NT2/D1 (cell line): Measurements from ENCODE around the gene CNKSR3.

Experiments used
- DNase-seq: peaks from one replicate; pipeline ENCODE4 v3.0.0-alpha.2; 2011; ENCODE audit warnings: low read depth, low spot score
- H3K27me3 ChIP-seq: 2 replicates; pipeline ENCODE4 v1.6.0; 2011; ENCODE audit warnings: mild to moderate bottlenecking; ENCODE audit not compliant: insufficient read length, insufficient read depth
- H3K36me3 ChIP-seq: 2 replicates; pipeline ENCODE4 v1.6.1; 2011; ENCODE audit warnings: mild to moderate bottlenecking, low read length, mixed read lengths; ENCODE audit not compliant: insufficient read depth, insufficient read length
- H3K4me1 ChIP-seq: 2 replicates; pipeline ENCODE4 v1.5.1; 2011; ENCODE audit not compliant: insufficient read depth, insufficient read length
- H3K4me3 ChIP-seq: 2 replicates; pipeline ENCODE4 v1.5.1; 2011; ENCODE audit warnings: low read depth; ENCODE audit not compliant: insufficient read length
- H3K9ac ChIP-seq: 2 replicates; pipeline ENCODE4 v1.6.0; 2011; ENCODE audit warnings: low read depth; ENCODE audit not compliant: insufficient read length
- H3K9me3 ChIP-seq: 2 replicates; pipeline ENCODE4 v1.5.1; 2011; ENCODE audit warnings: mild to moderate bottlenecking, low read length; ENCODE audit not compliant: insufficient read depth
- SUZ12 ChIP-seq: IDR thresholded peaks from 2 replicates; pipeline ENCODE4 v1.6.1; 2011; ENCODE audit not compliant: insufficient read length, insufficient read depth; ENCODE audit errors: extremely low read depth
- YY1 ChIP-seq: IDR thresholded peaks from 2 replicates; pipeline ENCODE4 v1.6.1; 2011; ENCODE audit not compliant: insufficient read length, insufficient read depth
- ZNF274 ChIP-seq: IDR thresholded peaks from 2 replicates; pipeline ENCODE4 v1.6.1; 2011; ENCODE audit warnings: mild to moderate bottlenecking, low read depth, low read length

CNKSR3 gene

GRCh38 chr6:154468760-154469159 is 41.7 kb downstream of the CNKSR3 start:
- H3K4me1 ChIP-seq, result no peaks in the 10 kb centered on the region
- no peaks in the 10 kb centered on the region for H3K27me3 ChIP-seq
- no peak overlapping the region for H3K4me3 ChIP-seq
- H3K9ac ChIP-seq, result no peak overlapping the region
- H3K9me3 ChIP-seq, result peaks cover 9% of the 10 kb centered on the region; the same call in 1 of the 2 replicates
- TF ChIP-seq YY1 (no peak), SUZ12 (no peak), ZNF274 (no peak)
- H3K36me3 ChIP-seq, result no peaks in the 10 kb centered on the region
- DNase-seq, result no peak

DNA sequence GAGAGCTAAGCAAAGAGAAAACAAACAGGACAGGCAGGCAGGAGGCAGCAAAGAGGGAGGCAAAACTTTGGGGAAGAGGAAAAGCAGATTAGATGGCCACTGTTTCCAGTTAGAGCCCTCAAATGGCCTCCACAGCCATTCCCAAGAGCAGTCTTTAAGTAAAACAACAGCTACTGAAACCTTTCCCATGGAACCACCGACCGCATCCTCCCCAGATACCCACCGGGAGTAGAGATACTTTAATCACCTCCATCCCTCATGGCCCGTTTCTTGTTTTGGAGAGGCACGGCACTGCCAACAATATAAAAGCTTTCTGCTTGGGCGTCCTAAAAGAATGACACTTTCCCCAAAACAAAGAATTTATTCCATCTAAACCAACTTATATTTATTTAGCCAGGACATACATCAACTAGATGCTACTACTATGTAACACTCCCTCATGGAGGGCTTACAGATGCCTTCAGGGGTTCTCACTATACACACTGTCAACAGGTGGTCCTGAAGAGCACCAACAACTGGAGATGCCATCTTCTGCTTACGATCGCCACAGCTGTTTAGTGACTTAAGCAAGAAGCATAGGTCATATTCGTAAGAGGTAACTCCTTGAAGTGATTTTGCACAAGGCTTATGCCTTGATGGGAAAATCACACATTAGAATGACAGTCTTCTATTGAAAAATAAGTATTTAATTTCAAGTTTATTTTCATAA is 43.4 kb downstream of the CNKSR3 start:
- no peak for DNase-seq
- TF ChIP-seq SUZ12, result no peak
- no peak for TF ChIP-seq ZNF274
- TF ChIP-seq YY1, result no peak
- H3K36me3 ChIP-seq, result no peaks in the 10 kb centered on the region
- peaks cover 9% of the 10 kb centered on the region; the same call in 1 of the 2 replicates for H3K9me3 ChIP-seq
- H3K4me1 ChIP-seq, result no peaks in the 10 kb centered on the region
- H3K9ac ChIP-seq, result no peak overlapping the region
- H3K4me3 ChIP-seq, result no peak overlapping the region
- H3K27me3 ChIP-seq, result no peaks in the 10 kb centered on the region

GRCh38 chr6:154466139-154466538 is 44.3 kb downstream of the CNKSR3 start:
- Histone ChIP-seq H3K9ac (no peak overlapping the region), H3K9me3 (peaks cover 9% of the 10 kb centered on the region; the same call in 1 of the 2 replicates), H3K4me1 (no peaks in the 10 kb centered on the region), H3K27me3 (no peaks in the 10 kb centered on the region), H3K4me3 (no peak overlapping the region), H3K36me3 (no peaks in the 10 kb centered on the region)
- TF ChIP-seq YY1 (no peak), SUZ12 (no peak), ZNF274 (no peak)
- DNase-seq, result no peak

- DNase-seq, result no peak
- no peaks in the 10 kb centered on the region for H3K9me3 ChIP-seq
- H3K36me3 ChIP-seq, result no peaks in the 10 kb centered on the region
- H3K4me3 ChIP-seq, result no peak overlapping the region
- no peaks in the 10 kb centered on the region for H3K4me1 ChIP-seq
- H3K9ac ChIP-seq, result no peak overlapping the region
- TF ChIP-seq ZNF274, result no peak
- no peak for TF ChIP-seq YY1
- no peak for TF ChIP-seq SUZ12
- no peaks in the 10 kb centered on the region for H3K27me3 ChIP-seq
Measured at GRCh38 chr6:154463573-154464419, 46.7 kb downstream of the CNKSR3 start.

DNA sequence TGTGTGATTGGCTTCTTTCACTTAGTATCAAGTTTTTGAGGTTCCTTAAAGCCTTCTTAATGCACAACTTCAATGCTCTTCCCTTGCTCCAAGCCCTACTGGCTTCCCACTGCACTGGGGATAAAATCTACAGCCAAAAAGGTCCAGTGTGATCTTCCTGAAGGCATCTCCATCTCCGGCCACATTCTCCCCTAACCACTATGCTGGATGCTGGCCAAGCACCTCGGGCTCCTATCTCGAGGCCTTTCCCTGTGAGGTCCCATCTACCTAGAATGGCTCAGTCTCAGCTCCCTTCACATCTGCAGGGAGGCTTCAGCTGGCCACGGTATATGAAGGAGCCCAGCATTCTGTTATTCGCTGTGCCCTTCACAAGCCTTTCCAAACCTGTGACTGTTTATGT is 48.1 kb downstream of the CNKSR3 start:
- no peaks in the 10 kb centered on the region for H3K27me3 ChIP-seq
- H3K36me3 ChIP-seq, result no peaks in the 10 kb centered on the region
- TF ChIP-seq ZNF274, result no peak
- no peak for TF ChIP-seq YY1
- no peak for TF ChIP-seq SUZ12
- DNase-seq, result no peak
- H3K9ac ChIP-seq, result no peak overlapping the region
- no peak overlapping the region for H3K4me3 ChIP-seq
- H3K4me1 ChIP-seq, result peaks cover 4% of the 10 kb centered on the region
- H3K9me3 ChIP-seq, result no peaks in the 10 kb centered on the region

DNA sequence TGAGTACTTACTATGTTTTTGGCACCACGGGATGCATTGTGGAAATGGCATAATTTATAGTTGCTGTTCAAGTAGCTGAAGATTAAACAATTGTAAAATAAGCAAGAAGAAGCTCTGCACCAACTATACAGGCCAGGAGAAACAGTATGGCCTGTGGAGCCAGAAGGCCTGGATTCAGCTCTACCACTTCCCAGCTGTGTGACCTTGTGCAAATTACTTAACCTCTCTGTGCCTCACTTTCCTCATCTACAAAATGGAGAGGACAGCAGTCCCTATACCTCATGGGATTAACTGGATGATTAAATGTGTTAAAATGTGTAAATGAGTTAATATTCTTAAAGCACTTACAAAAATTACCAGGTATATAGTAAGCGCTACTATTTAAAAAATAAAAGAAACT is 49.1 kb downstream of the CNKSR3 start:
- DNase-seq, result no peak
- no peaks in the 10 kb centered on the region for H3K36me3 ChIP-seq

GRCh38 chr6:154460306-154461071 is 50.0 kb downstream of the CNKSR3 start:
- Histone ChIP-seq H3K4me3 (no peak overlapping the region), H3K36me3 (no peaks in the 10 kb centered on the region), H3K9ac (no peak overlapping the region), H3K4me1 (peaks cover 4% of the 10 kb centered on the region), H3K27me3 (no peaks in the 10 kb centered on the region), H3K9me3 (no peaks in the 10 kb centered on the region)
- DNase-seq, result no peak
- no peak for TF ChIP-seq ZNF274
- no peak for TF ChIP-seq SUZ12
- no peak for TF ChIP-seq YY1

More for the DNA sequence above, 49.1 kb downstream of the CNKSR3 start:
- Histone ChIP-seq H3K9ac (no peak overlapping the region), H3K9me3 (no peaks in the 10 kb centered on the region), H3K4me1 (peaks cover 4% of the 10 kb centered on the region), H3K27me3 (no peaks in the 10 kb centered on the region), H3K4me3 (no peak overlapping the region)
- no peak for TF ChIP-seq YY1
- no peak for TF ChIP-seq ZNF274
- TF ChIP-seq SUZ12, result no peak
